ENCODE results near the gene P2RX4.

P2RX4 gene

GRCh38 chr12:121245031-121245430 is 35.1 kb downstream of the P2RX4 start:
- no peak overlapping the region for H3K4me3 ChIP-seq (ENCODE audit: low read depth, low read length)
- H3K9me3 ChIP-seq (ENCODE audit: severe bottlenecking), result no peaks in the 10 kb centered on the region
- H3K36me3 ChIP-seq, result peaks cover 11% of the 10 kb centered on the region
- no peak overlapping the region for H3K27ac ChIP-seq
- no peaks in the 10 kb centered on the region for H3K27me3 ChIP-seq (ENCODE audit: insufficient read depth, low read depth, severe bottlenecking)
- TF ChIP-seq CTCF (IDR thresholded peaks at IDR 0.05; ENCODE audit: low read depth, low read length), result no peak
- DNase-seq, result no peak

GRCh38 chr12:121245951-121246350 is 36.0 kb downstream of the P2RX4 start:
- H3K4me3 ChIP-seq (ENCODE audit: low read depth, low read length), result no peak overlapping the region
- H3K27ac ChIP-seq, result no peak overlapping the region
- no peak for DNase-seq
- no peak for TF ChIP-seq CTCF (IDR thresholded peaks at IDR 0.05; ENCODE audit: low read depth, low read length)
- no peaks in the 10 kb centered on the region for H3K9me3 ChIP-seq (ENCODE audit: severe bottlenecking)
- H3K27me3 ChIP-seq (ENCODE audit: insufficient read depth, low read depth, severe bottlenecking), result no peaks in the 10 kb centered on the region
- H3K36me3 ChIP-seq, result peaks cover 18% of the 10 kb centered on the region

GRCh38 chr12:121246893-121247557 is 37.1 kb downstream of the P2RX4 start:
- Histone ChIP-seq H3K4me3 (ENCODE audit: low read depth, low read length) (no peak overlapping the region), H3K27me3 (ENCODE audit: insufficient read depth, low read depth, severe bottlenecking) (no peaks in the 10 kb centered on the region), H3K9me3 (ENCODE audit: severe bottlenecking) (no peaks in the 10 kb centered on the region), H3K27ac (no peak overlapping the region), H3K36me3 (peaks cover 20% of the 10 kb centered on the region)
- TF ChIP-seq CTCF (IDR thresholded peaks at IDR 0.05; ENCODE audit: low read depth, low read length), result no peak
- DNase-seq, result no peak

- DNase-seq, result no peak
- Histone ChIP-seq H3K36me3 (peaks cover 24% of the 10 kb centered on the region), H3K9me3 (ENCODE audit: severe bottlenecking) (no peaks in the 10 kb centered on the region), H3K4me3 (ENCODE audit: low read depth, low read length) (no peak overlapping the region), H3K27ac (no peak overlapping the region), H3K27me3 (ENCODE audit: insufficient read depth, low read depth, severe bottlenecking) (no peaks in the 10 kb centered on the region)
- no peak for TF ChIP-seq CTCF (IDR thresholded peaks at IDR 0.05; ENCODE audit: low read depth, low read length)
Measured at GRCh38 chr12:121248622-121249021, 38.7 kb downstream of the P2RX4 start.

GRCh38 chr12:121250359-121250758 is 40.4 kb downstream of the P2RX4 start:
- H3K27ac ChIP-seq, result no peak overlapping the region
- H3K9me3 ChIP-seq (ENCODE audit: severe bottlenecking), result no peaks in the 10 kb centered on the region
- no peak for DNase-seq
- H3K27me3 ChIP-seq (ENCODE audit: insufficient read depth, low read depth, severe bottlenecking), result no peaks in the 10 kb centered on the region
- H3K36me3 ChIP-seq, result peaks cover 33% of the 10 kb centered on the region
- no peak overlapping the region for H3K4me3 ChIP-seq (ENCODE audit: low read depth, low read length)
- no peak for TF ChIP-seq CTCF (IDR thresholded peaks at IDR 0.05; ENCODE audit: low read depth, low read length)

- Histone ChIP-seq H3K27ac (no peak overlapping the region), H3K4me3 (ENCODE audit: low read depth, low read length) (no peak overlapping the region), H3K27me3 (ENCODE audit: insufficient read depth, low read depth, severe bottlenecking) (no peaks in the 10 kb centered on the region), H3K9me3 (ENCODE audit: severe bottlenecking) (no peaks in the 10 kb centered on the region), H3K36me3 (peaks cover 43% of the 10 kb centered on the region)
- no peak for TF ChIP-seq CTCF (IDR thresholded peaks at IDR 0.05; ENCODE audit: low read depth, low read length)
- DNase-seq, result no peak
Measured at GRCh38 chr12:121251838-121252237, 41.9 kb downstream of the P2RX4 start.

Measured in WERI-Rb-1 (cell line).